Left ventricle myocardium inferior (tissue), 1 donor: Measurements from ENCODE around the gene IL31RA. TPM values are rescaled to one million over a fixed set of nuclear protein-coding genes. Genes with fewer than 3 reads are reported as not detected.

Source experiments
- DNase-seq: peaks from one replicate; pipeline ENCODE4 v3.0.0-alpha.2; 2020
- H3K27ac ChIP-seq: fragments of 200-600 bp; replicated peaks from 2 replicates; pipeline ENCODE4 v1.8.0; 2021
- H3K27me3 ChIP-seq: fragments of 200-600 bp; 2 replicates; pipeline ENCODE4 v1.8.0; 2021; ENCODE audit warnings: low read depth
- H3K36me3 ChIP-seq: fragments of 200-600 bp; 2 replicates; pipeline ENCODE4 v1.8.0; 2021
- H3K4me1 ChIP-seq: fragments of 200-600 bp; 2 replicates; pipeline ENCODE4 v1.8.0; 2021
- H3K4me3 ChIP-seq: fragments of 200-600 bp; 2 replicates; pipeline ENCODE4 v1.8.0; 2021; ENCODE audit warnings: mild to moderate bottlenecking, moderate library complexity
- H3K9me3 ChIP-seq: fragments of 200-600 bp; replicated peaks from 2 replicates; pipeline ENCODE4 v1.8.0; 2021
- intact Hi-C: fragments of 100-400 bp; cut with micrococcal nuclease; formaldehyde crosslinking; loops from one replicate; pipeline ENCODE4 v1.11.0; 2022
- total RNA-seq: library from RNA; stranded (reverse); fragmentation: NEBNext Ultra II Directional; extraction: Animal tissue kit (Norgen Biotek cat#: 25700); gene quantifications from one replicate; pipeline ENCODE4 v1.2.1, GENCODE V29; 2021
- TF ChIP-seq, protein P1 (sequence below): fragments of 200-600 bp; IDR thresholded peaks from 2 replicates; pipeline ENCODE4 v1.8.0; 2021; ENCODE audit warnings: antibody characterized with exemption, mild to moderate bottlenecking, borderline replicate concordance
- donor health status: DM: no; HTN: yes; CAD: no; lungs with severe emphysema.

Gene IL31RA
- total RNA-seq, 1 donor from 2014 or later = 0.27 TPM

DNA sequence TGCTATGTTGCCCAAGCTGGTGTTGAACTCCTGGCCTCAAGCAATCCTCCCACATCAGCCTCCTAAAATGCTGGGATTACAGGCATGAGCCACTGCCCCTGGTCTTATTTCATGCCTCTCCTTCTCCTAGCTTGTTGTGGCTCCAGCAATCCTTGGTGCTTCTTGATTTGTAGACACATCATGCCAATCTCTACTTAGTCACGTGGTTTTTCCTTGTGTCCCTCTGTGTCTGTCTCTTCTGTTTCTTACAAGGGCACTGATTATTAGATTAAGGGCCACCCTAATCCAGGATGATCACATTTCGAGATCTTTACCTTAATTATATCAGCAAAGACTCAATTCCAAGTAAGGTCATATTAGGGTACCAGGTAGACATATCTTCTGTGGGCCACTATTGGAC lies 9.2 kb upstream of the IL31RA start:
- no peak for DNase-seq
- intact Hi-C loops = no loop called here
- Histone ChIP-seq H3K4me1 (no peaks in the 10 kb centered on the region), H3K4me3 (no peak overlapping the region), H3K9me3 (peaks cover 7% of the 10 kb centered on the region), H3K36me3 (no peaks in the 10 kb centered on the region), H3K27me3 (no peaks in the 10 kb centered on the region), H3K27ac (no peak overlapping the region)
- TF ChIP-seq, protein P1, sequence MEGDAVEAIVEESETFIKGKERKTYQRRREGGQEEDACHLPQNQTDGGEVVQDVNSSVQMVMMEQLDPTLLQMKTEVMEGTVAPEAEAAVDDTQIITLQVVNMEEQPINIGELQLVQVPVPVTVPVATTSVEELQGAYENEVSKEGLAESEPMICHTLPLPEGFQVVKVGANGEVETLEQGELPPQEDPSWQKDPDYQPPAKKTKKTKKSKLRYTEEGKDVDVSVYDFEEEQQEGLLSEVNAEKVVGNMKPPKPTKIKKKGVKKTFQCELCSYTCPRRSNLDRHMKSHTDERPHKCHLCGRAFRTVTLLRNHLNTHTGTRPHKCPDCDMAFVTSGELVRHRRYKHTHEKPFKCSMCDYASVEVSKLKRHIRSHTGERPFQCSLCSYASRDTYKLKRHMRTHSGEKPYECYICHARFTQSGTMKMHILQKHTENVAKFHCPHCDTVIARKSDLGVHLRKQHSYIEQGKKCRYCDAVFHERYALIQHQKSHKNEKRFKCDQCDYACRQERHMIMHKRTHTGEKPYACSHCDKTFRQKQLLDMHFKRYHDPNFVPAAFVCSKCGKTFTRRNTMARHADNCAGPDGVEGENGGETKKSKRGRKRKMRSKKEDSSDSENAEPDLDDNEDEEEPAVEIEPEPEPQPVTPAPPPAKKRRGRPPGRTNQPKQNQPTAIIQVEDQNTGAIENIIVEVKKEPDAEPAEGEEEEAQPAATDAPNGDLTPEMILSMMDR = no peak

GRCh38 chr5:55847837-55848236 lies 3.3 kb upstream of the IL31RA start:
- intact Hi-C loops = no loop called here
- DNase-seq = no peak
- no peaks in the 10 kb centered on the region for H3K27me3 ChIP-seq

GRCh38 chr5:55848783-55849182 lies 2.4 kb upstream of the IL31RA start:
- no peak for DNase-seq
- Histone ChIP-seq H3K36me3 (no peaks in the 10 kb centered on the region), H3K4me1 (peaks cover 4% of the 10 kb centered on the region), H3K27me3 (no peaks in the 10 kb centered on the region), H3K27ac (no peak overlapping the region), H3K9me3 (peaks cover 7% of the 10 kb centered on the region), H3K4me3 (no peak overlapping the region)
- intact Hi-C loops = no loop called here
- TF ChIP-seq, protein P1 = no peak

More at GRCh38 chr5:55847837-55848236, 3.3 kb upstream of the IL31RA start:
- Histone ChIP-seq H3K4me1 (no peaks in the 10 kb centered on the region), H3K27ac (no peak overlapping the region), H3K9me3 (peaks cover 7% of the 10 kb centered on the region), H3K36me3 (no peaks in the 10 kb centered on the region), H3K4me3 (no peak overlapping the region)
- TF ChIP-seq, protein P1 = no peak

- H3K4me1 ChIP-seq = peaks cover 7% of the 10 kb centered on the region
- H3K27ac ChIP-seq = no peak overlapping the region
- H3K4me3 ChIP-seq = no peak overlapping the region
- DNase-seq = no peak
- no peaks in the 10 kb centered on the region for H3K27me3 ChIP-seq
- no peaks in the 10 kb centered on the region for H3K36me3 ChIP-seq
- H3K9me3 ChIP-seq = no peaks in the 10 kb centered on the region
- intact Hi-C loops = no loop called here
- TF ChIP-seq, protein P1 = no peak
Observed at GRCh38 chr5:55851675-55851979, 470 bp downstream of the IL31RA start.

- Histone ChIP-seq H3K4me1 (peaks cover 7% of the 10 kb centered on the region), H3K27ac (no peak overlapping the region), H3K36me3 (no peaks in the 10 kb centered on the region), H3K4me3 (no peak overlapping the region), H3K27me3 (no peaks in the 10 kb centered on the region), H3K9me3 (no peaks in the 10 kb centered on the region)
- TF ChIP-seq, protein P1 = no peak
- intact Hi-C loops = no loop called here
- DNase-seq = no peak
Observed at GRCh38 chr5:55852503-55852902, 1.3 kb downstream of the IL31RA start.

DNA sequence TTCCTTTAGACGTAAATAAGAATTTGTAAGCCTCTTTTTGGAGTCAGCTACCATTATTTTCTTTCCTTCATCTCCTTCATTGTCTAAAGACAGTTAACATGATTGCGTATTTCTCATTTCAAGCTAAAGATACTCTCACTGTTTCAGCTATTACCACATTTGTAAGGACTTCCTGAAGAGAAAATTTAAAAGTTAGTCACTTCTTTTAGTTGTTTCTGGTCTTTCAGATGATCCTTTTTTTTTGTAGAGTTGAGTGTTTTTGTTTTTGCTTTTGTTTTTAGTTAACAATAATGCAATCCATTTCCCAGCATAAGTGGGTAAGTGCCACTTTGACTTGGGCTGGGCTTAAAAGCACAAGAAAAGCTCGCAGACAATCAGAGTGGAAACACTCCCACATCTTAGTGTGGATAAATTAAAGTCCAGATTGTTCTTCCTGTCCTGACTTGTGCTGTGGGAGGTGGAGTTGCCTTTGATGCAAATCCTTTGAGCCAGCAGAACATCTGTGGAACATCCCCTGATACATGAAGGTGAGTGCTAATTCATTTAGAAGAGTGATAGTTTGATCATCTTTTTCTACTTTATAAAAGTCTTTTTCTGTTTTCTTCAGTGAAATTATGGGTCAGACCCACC lies 2.0 kb downstream of the IL31RA start:
- intact Hi-C loops = no loop called here
- TF ChIP-seq, protein P1 = no peak
- DNase-seq = no peak
- Histone ChIP-seq H3K36me3 (no peaks in the 10 kb centered on the region), H3K27me3 (no peaks in the 10 kb centered on the region), H3K9me3 (no peaks in the 10 kb centered on the region), H3K27ac (no peak overlapping the region), H3K4me1 (peaks cover 7% of the 10 kb centered on the region), H3K4me3 (no peak overlapping the region)
